Measurements from ENCODE around the gene CORO7.

The CORO7 gene

GRCh38 chr16:4319454-4320421, 96.7 kb downstream of the CORO7 start:
- DNase-seq = peak; percentile 70

- DNase-seq = no peak
These were observed 97.4 kb downstream of the CORO7 start for GRCh38 chr16:4318967-4319366.

GRCh38 chr16:4318451-4318910, 97.9 kb downstream of the CORO7 start:
- no peak for DNase-seq

- DNase-seq = no peak
These were observed 98.6 kb downstream of the CORO7 start for GRCh38 chr16:4317532-4318450.

GRCh38 chr16:4316864-4317531, 99.4 kb downstream of the CORO7 start:
- DNase-seq = no peak

- DNase-seq = no peak
These were observed 100.1 kb downstream of the CORO7 start for GRCh38 chr16:4316108-4316863.

- peak; percentile 60 for DNase-seq
These were observed 100.9 kb downstream of the CORO7 start, which contains the start of gene GLIS2 for GRCh38 chr16:4315186-4316107. Gene GLIS2 (plus strand): TSS chr16:4316067. CDS start chr16:4332281, 16,214 bp downstream.

GRCh38 chr16:4314532-4315185, 101.7 kb downstream of the CORO7 start:
- peak; percentile 21 for DNase-seq

- DNase-seq = peak; percentile 19
These were observed 102.5 kb downstream of the CORO7 start for GRCh38 chr16:4313563-4314531.

- DNase-seq = peak; percentile 67
These were observed 106.5 kb downstream of the CORO7 start for GRCh38 chr16:4309833-4310266.

GRCh38 chr16:4309102-4309832, 107.1 kb downstream of the CORO7 start:
- no peak for DNase-seq

- DNase-seq = peak; percentile 98
These were observed 109.0 kb downstream of the CORO7 start for GRCh38 chr16:4307215-4308037.

- DNase-seq = peak; percentile 67
These were observed 109.8 kb downstream of the CORO7 start for GRCh38 chr16:4306470-4307214.
